ENCODE data around the gene FASTKD1.
A peak's percentile ranks its signal among the peaks of the same experiment; 100 is the strongest.
"Not testable (repeated sequence)": the region's sequence is repeated elsewhere in the genome, so short reads cannot be mapped to it uniquely, and the experiment has no call there.

The FASTKD1 gene

GRCh38 chr2:169619946-169620345 lies 46.3 kb upstream of the FASTKD1 start:
- CTCF ChIA-PET: interaction anchor here (0.6 kb wide), 1 partner anchor 306 kb away, joined by 4 read pairs; no protein-coding TSS in a partner anchor
- peaks cover 19 to 55% of the 10 kb centered on the region in 2 experiments for H3K36me3 ChIP-seq (ENCODE audit: control insufficient read depth in 2 of 2, insufficient read depth in 1 of 2, low read length in 2 of 2)

GRCh38 chr2:169615982-169616381 lies 42.3 kb upstream of the FASTKD1 start:
- H3K27ac ChIP-seq (ENCODE audit: extremely low read depth, low read depth, low read length); POLR2A ChIA-PET; H3K4me1 ChIP-seq (ENCODE audit: control insufficient read depth, insufficient read depth, low read length); H3K9me3 ChIP-seq (ENCODE audit: control insufficient read depth, insufficient read depth, low read depth, low read length); H3K4me3 ChIP-seq (ENCODE audit: low read depth, low read length); CTCF ChIA-PET: not testable (repeated sequence)
- 0 out of 2 replicates have a peak, but pooled peaks have one; percentile 18 for TF ChIP-seq ZNF280D (tag by site-specific recombination; IDR thresholded peaks at IDR 0.05)
- 0 out of 2 replicates have a peak, but pooled peaks have one; percentile 37 for TF ChIP-seq ZNF580 (tag by site-specific recombination; IDR thresholded peaks at IDR 0.05)
- peak; percentile 96 for TF ChIP-seq ZNF146 (tag by site-specific recombination; IDR thresholded peaks at IDR 0.05)
- H3K36me3 ChIP-seq (ENCODE audit: control insufficient read depth in 2 of 2, insufficient read depth in 1 of 2, low read length in 2 of 2): peaks cover 38 to 68% of the 10 kb centered on the region in 2 experiments

More at GRCh38 chr2:169619946-169620345, 46.3 kb upstream of the FASTKD1 start:
- POLR2A ChIA-PET: no interaction called here
- Histone ChIP-seq H3K9me3 (ENCODE audit: control insufficient read depth, insufficient read depth, low read depth, low read length) (no peaks in the 10 kb centered on the region), H3K27ac (ENCODE audit: extremely low read depth, low read depth, low read length) (no peak overlapping the region), H3K4me3 (ENCODE audit: low read depth, low read length) (no peak overlapping the region), H3K4me1 (ENCODE audit: control insufficient read depth, insufficient read depth, low read length) (no peaks in the 10 kb centered on the region)
- TF ChIP-seq ZSCAN23 (tag by site-specific recombination; IDR thresholded peaks at IDR 0.05) (no peak), ZNF416 (tag by site-specific recombination; IDR thresholded peaks at IDR 0.05) (no peak), ZFP69B (tag by site-specific recombination; IDR thresholded peaks at IDR 0.05) (no peak), KLF8 (tag by site-specific recombination; IDR thresholded peaks at IDR 0.05) (no peak), PBX3 (CRISPR knock-in tag; IDR thresholded peaks at IDR 0.05) (no peak), WT1 (tag by site-specific recombination; IDR thresholded peaks at IDR 0.05) (no peak), ZNF658 (tag by site-specific recombination; IDR thresholded peaks at IDR 0.05) (no peak), INSM2 (tag by site-specific recombination; IDR thresholded peaks at IDR 0.05) (no peak), GFI1B (tag by site-specific recombination; IDR thresholded peaks at IDR 0.05) (no peak), KLF16 (tag by site-specific recombination; IDR thresholded peaks at IDR 0.05) (no peak), ZNF623 (tag by site-specific recombination; IDR thresholded peaks at IDR 0.05) (no peak), KLF7 (tag by site-specific recombination; IDR thresholded peaks at IDR 0.05; ENCODE audit: borderline replicate concordance) (no peak)

- Histone ChIP-seq H3K27ac (ENCODE audit: extremely low read depth, low read depth, low read length) (no peak overlapping the region), H3K36me3 (ENCODE audit: control insufficient read depth in 2 of 2, insufficient read depth in 1 of 2, low read length in 2 of 2) (peaks cover 50 to 80% of the 10 kb centered on the region in 2 experiments), H3K4me1 (ENCODE audit: control insufficient read depth, insufficient read depth, low read length) (no peaks in the 10 kb centered on the region), H3K9me3 (ENCODE audit: control insufficient read depth, insufficient read depth, low read depth, low read length) (no peaks in the 10 kb centered on the region), H3K4me3 (ENCODE audit: low read depth, low read length) (no peak overlapping the region)
- CTCF ChIA-PET: interaction anchor here (0.7 to 1.5 kb wide), 2 partner anchors 86 to 151 kb away, joined by 3 to 4 read pairs; no protein-coding TSS in a partner anchor
- POLR2A ChIA-PET: no interaction called here
- no peak for TF ChIP-seq ZNF548 (tag by site-specific recombination; IDR thresholded peaks at IDR 0.05)
- no peak for TF ChIP-seq ZFP69B (tag by site-specific recombination; IDR thresholded peaks at IDR 0.05)
- TF ChIP-seq ZNF561 (tag by site-specific recombination; IDR thresholded peaks at IDR 0.05; ENCODE audit: borderline replicate concordance): no peak
- no peak for TF ChIP-seq ZNF266 (tag by site-specific recombination; IDR thresholded peaks at IDR 0.05; ENCODE audit: low read depth)
- no peak for TF ChIP-seq ZNF777 (tag by site-specific recombination; IDR thresholded peaks at IDR 0.05; ENCODE audit: borderline replicate concordance)
- no peak for TF ChIP-seq ZBTB49 (tag by site-specific recombination; IDR thresholded peaks at IDR 0.05; ENCODE audit: low read depth)
- TF ChIP-seq ZNF221 (tag by site-specific recombination; IDR thresholded peaks at IDR 0.05; ENCODE audit: borderline replicate concordance): no peak
- TF ChIP-seq ZEB2 (tag by site-specific recombination; IDR thresholded peaks at IDR 0.05): no peak
- no peak for TF ChIP-seq ZBTB6 (tag by site-specific recombination; IDR thresholded peaks at IDR 0.05)
Observed at GRCh38 chr2:169613876-169614275, 40.2 kb upstream of the FASTKD1 start.

Data from HEK293 (cell line).